GM21515 (cell line): ENCODE data around the gene MAP3K14.
"Not testable (repeated sequence)": the region's sequence is repeated elsewhere in the genome, so short reads cannot be mapped to it uniquely, and the experiment has no call there.

Source experiments
- ATAC-seq: cut with Tn5 transposase; IDR thresholded peaks from one replicate; pipeline ENCODE4 v1.9.1; 2021; ENCODE audit not compliant: unreplicated experiment

The MAP3K14 gene

GRCh38 chr17:45302220-45302619 is 14.6 kb downstream of the MAP3K14 start:
- ATAC-seq: not testable (repeated sequence)

GRCh38 chr17:45301674-45302073 is 15.1 kb downstream of the MAP3K14 start:
- no peak for ATAC-seq

- no peak for ATAC-seq
Measured at GRCh38 chr17:45300060-45300751, 16.6 kb downstream of the MAP3K14 start.

DNA sequence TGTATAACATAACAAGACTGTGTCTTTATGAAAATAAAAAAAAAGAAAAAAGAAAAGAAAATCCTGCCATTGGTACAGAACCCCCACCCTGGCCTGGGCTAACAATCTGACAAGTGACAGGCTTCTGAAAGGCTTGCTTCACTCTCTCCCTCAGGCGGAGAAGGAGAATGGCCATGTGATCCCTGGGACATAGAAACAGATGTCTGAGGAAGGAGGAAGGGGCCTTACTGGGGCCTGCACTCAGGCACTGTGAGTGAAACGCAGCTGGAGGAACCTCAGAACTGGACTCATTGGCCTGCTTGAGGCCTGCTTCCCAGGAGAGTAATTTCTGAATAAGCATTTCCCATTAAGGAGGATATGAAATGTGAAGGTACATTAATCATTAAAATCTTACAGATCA is 17.5 kb downstream of the MAP3K14 start:
- ATAC-seq: no peak

DNA sequence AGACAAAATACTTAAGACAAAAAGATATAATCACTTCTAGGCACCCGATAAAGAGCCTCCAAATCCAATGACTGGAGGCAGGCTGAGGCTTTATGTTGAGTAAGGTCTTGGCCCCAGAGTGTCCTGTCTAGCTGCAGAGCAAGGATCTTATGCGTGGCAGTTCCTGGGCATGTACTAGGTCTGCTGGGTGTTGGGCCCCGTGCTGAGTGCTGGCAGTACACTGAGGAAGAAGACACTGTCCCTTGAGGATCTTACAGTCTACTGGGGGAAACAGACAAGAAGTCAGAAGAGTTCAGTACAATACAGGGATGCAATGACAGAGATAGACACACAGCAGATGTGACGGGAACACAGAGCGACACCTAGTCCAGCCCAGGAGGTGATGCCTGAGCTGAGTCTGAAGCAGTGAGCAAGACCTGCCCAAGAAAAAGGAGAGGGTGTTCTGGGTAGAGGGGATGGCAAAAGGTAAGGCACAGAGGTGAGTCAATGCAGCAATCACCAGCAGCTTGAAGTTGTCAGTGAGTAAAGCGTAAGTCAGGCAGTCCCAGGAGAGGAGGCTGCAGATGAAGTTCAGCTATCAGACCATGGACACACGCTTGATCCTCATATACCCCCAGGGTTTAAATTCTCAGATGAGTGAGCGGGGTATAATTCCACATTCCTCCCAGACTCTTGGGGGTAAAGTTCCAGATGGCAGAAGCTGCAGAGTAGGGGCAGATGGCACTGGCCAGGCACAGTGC is 18.1 kb downstream of the MAP3K14 start:
- ATAC-seq: no peak

DNA sequence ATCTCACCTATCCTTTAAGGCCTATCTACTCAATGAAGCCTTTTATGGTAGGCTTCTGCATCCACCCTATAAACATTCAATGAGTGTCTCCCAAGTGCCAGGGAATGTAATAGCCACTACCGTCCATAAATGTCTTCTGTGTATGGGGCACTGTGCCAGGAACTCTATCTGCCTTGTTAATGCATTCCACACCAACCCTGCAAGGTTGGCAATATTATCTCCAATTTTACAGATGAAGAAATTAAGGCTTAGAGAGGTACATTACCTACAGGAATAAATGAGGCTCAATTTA is 20.0 kb downstream of the MAP3K14 start:
- ATAC-seq: no peak

- no peak for ATAC-seq
Measured at GRCh38 chr17:45296003-45296832, 20.6 kb downstream of the MAP3K14 start.

DNA sequence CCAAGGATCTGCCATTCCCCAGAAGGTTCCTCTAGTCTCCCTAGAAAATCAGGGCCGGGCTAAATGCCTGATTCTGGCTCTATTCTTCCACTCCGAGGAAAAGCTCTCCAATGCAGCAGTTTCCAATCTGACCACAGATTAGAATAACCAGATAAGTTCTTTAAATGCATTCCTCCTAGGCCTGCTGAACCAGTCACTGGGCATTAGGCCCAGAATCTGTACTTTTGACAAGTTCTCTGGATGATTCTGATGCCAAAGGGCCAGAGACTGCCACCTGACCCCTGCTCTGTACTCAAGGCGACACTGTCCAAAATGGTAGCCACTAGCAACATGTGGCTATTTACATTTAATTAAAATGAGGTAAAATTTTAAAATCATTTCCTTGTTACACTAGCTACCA is 22.3 kb downstream of the MAP3K14 start:
- no peak for ATAC-seq

DNA sequence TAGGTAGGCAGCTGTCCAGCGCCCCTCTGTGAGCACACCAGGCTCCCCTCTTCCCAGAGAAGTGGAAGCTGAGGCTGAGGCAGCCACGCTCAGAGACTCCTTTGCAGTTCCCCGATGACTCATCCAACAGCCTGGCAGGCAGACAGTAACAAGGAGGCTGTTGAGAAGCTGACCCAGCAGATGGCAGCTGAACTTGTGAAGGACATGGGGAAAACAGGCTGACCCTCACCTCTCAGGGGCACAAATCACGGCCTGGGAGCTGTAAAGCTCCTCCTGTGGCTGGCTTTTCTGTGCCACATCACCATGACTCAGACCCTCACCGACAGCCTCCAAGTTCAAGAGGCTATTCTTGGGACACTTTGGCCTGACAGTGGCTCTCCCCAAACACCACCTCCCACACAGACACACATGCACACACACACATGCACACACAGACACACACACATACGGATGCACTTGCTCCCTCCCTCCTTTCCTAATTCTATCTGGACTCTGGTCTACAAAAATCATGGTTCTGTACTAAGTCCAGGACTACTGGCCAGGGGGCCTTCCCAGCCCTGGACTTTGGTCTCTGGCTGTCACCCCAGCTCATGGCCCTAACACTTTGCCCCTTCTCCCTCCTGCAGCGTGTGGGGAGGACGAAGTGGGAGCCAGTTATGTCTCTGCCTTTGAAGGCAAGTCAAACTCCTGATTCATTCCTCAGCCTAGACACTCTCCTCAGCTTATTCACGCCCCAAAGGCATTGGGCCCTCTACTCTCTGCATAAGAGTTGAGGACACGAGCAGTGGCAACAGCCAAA is 23.2 kb downstream of the MAP3K14 start:
- ATAC-seq: no peak

DNA sequence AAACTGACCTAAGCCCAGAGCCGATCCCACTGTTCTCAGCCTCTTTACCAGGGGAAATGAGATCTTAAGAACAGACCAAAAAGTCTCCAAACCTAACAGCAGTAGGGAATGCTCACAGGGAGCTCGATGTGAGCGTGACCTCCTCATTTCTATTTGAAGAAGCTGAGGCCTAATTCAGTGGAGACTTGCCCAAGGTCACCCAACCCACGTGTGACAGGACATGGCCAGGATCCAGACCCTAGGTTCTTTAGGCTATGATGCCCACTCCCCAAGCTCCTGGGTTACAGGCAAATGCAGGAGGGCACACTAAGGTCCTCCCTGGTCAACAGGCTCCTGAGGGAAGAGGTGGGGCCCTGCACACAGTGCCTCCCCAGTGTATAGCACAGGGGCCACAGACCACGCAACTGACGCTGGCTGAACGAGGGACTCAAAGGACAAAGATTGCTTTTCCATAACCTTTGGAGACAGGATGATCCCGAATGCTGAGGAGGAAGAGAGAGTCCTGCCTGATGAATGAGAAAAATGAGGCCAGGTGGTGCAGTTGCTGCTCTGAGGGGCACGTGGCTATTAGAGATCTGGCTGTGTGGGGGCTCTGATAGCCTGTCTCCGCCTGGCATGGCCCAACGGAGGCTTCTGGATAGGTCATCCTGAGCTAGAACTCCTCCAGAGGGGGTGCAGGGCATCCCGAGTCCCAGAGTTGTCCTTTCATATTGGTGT is 24.0 kb downstream of the MAP3K14 start:
- no peak for ATAC-seq

- ATAC-seq: no peak
Measured at GRCh38 chr17:45291171-45291805, 25.5 kb downstream of the MAP3K14 start.

DNA sequence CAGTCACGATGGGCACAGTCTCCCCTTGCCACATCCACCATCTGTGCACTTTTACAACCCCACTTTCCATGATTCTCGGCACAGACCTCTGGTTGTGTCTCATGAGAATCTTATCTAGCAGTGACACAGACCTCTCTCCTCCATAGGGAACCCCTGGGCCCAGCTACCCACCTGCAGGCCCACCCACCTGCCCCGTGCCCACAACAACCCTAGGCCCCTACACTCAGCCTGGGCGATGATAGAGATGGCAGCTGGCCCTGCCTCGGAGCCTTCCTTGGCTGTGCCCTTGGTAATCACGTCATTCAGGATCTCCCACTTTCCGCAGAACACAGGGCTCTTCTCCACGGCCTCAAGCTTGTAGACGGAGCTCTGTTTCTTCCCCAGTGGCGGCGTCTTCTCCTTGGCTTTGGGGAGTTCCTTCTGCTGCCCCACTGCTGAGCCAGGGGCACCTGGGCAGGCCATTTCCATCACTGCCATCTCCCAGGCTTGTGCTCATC is 26.5 kb downstream of the MAP3K14 start:
- no peak for ATAC-seq

- no peak for ATAC-seq
Measured at GRCh38 chr17:45289301-45290268, 27.2 kb downstream of the MAP3K14 start.

DNA sequence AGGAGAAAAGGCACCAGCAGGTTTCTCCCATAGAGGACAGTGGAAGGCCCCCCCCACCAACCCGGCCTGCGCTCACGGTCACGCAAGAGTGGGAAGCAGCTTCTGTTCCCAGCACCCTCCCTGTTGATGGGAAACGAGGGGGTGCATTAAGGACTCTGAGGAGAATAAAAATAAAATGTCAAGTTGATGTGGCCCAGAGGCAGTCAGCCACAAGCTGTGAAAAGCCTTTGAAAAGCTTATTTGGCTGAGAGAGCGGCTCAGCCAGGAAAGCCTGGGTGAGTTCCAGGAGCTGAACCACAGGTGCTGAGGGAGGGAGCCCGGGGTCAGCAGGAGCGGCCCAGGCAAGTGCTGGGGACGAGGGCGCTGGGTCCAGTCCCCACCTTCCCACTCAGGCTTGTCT is 28.0 kb downstream of the MAP3K14 start:
- no peak for ATAC-seq

- no peak for ATAC-seq
Measured at GRCh38 chr17:45287526-45288500, 29.0 kb downstream of the MAP3K14 start.

DNA sequence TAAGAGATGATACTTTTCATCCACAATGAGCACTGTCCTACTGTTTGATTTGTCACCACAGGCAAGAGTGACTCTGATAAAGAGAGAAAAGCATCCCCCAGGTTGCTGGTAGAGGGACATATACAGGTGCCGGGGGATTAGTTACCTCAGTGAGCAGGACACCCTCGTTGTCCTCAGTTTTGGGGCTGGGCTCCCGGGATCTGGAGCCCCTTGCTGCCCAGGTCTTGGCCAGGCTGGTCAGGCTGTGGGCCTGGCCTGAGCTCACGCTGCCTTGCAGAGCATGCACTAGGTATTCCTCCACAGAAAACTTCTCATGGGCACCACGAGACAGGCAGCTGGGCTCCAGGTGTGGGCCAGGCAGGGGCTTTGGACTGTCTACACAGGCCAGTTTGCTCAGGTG is 30.5 kb downstream of the MAP3K14 start:
- no peak for ATAC-seq
